ENCODE data around the gene CASP8.

GRCh38 chr2:201220102-201220570, 40.2 kb upstream of the CASP8 start:
- TF ChIP-seq CTCF (IDR thresholded peaks at IDR 0.05), result no peak
- no peak for TF ChIP-seq POLR2A (IDR thresholded peaks at IDR 0.05)
- no peak for TF ChIP-seq EP300 (IDR thresholded peaks at IDR 0.05)
